HEK293 (cell line): Measurements from ENCODE around the gene PIGL.

ENCODE experiments used
- CTCF ChIA-PET: fragments of 350-600 bp; formaldehyde crosslinking; extraction: SDS; loops from one replicate; lab custom pipeline; 2021; ENCODE audit warnings: antibody characterized with exemption; lab: Yijun Ruan, JAX
- POLR2A ChIA-PET: fragments of 300-600 bp; formaldehyde crosslinking; extraction: SDS; loops from one replicate; lab custom pipeline; 2020; ENCODE audit warnings: antibody characterized with exemption, inconsistent platforms; lab: Yijun Ruan, JAX
- H3K27ac ChIP-seq: fragments of 200-500 bp; sonication (Bioruptor generic); 2 replicates; pipeline ENCODE4 v1.5.1; 2014; ENCODE audit warnings: low read depth, low read length, control low read depth, inconsistent platforms; ENCODE audit errors: extremely low read depth
- H3K36me3 ChIP-seq, 2 experiments: fragments of 200-500 bp in 1 of 2; sonication (Bioruptor generic) in 1 of 2; 1 replicate in 1 of 2; 2 replicates in 1 of 2; pipeline ENCODE4 v1.5.1; 2014 to 2017; ENCODE audit warnings: inconsistent platforms in 2 of 2, low read length in 2 of 2; ENCODE audit not compliant: control insufficient read depth in 2 of 2, insufficient read depth in 1 of 2
- H3K4me1 ChIP-seq: fragments of 200-500 bp; sonication (Bioruptor generic); 2 replicates; pipeline ENCODE4 v1.5.1; 2014; ENCODE audit warnings: mild to moderate bottlenecking, low read length, inconsistent platforms; ENCODE audit not compliant: control insufficient read depth, insufficient read depth
- H3K4me3 ChIP-seq: 2 replicates; pipeline ENCODE4 v1.5.1; 2011; ENCODE audit warnings: low read depth, mild to moderate bottlenecking, control low read depth, low read length, moderate library complexity
- H3K9me3 ChIP-seq: fragments of 200-500 bp; sonication (Bioruptor generic); 2 replicates; pipeline ENCODE4 v1.5.1; 2014; ENCODE audit warnings: low read depth, low read length, inconsistent platforms; ENCODE audit not compliant: control insufficient read depth, insufficient read depth
- AEBP2 ChIP-seq: fragments of 450-650 bp; formaldehyde crosslinking; IDR thresholded peaks from 2 replicates; pipeline ENCODE4 v1.5.1; 2016; ENCODE audit warnings: missing biosample characterization, missing genetic modification characterization, borderline replicate concordance
- EGR2 ChIP-seq: fragments of 450-650 bp; formaldehyde crosslinking; IDR thresholded peaks from 2 replicates; pipeline ENCODE4 v1.5.1; 2016; ENCODE audit warnings: low read depth, missing biosample characterization, missing genetic modification characterization
- IKZF3 ChIP-seq: fragments of 450-650 bp; IDR thresholded peaks from 2 replicates; pipeline ENCODE4 v1.5.0; 2018; ENCODE audit warnings: missing biosample characterization, mild to moderate bottlenecking, missing genetic modification characterization, moderate library complexity
- INSM2 ChIP-seq: fragments of 450-650 bp; formaldehyde crosslinking; IDR thresholded peaks from 2 replicates; pipeline ENCODE4 v1.5.1; 2016; ENCODE audit warnings: missing biosample characterization, missing genetic modification characterization
- KLF17 ChIP-seq: fragments of 450-650 bp; formaldehyde crosslinking; IDR thresholded peaks from 2 replicates; pipeline ENCODE4 v1.5.1; 2016; ENCODE audit warnings: missing biosample characterization, missing genetic modification characterization
- KLF7 ChIP-seq: fragments of 450-650 bp; formaldehyde crosslinking; IDR thresholded peaks from 2 replicates; pipeline ENCODE4 v1.5.1; 2016; ENCODE audit warnings: missing biosample characterization, missing genetic modification characterization, borderline replicate concordance
- PRDM10 ChIP-seq: fragments of 450-650 bp; formaldehyde crosslinking; IDR thresholded peaks from 2 replicates; pipeline ENCODE4 v1.5.1; 2016; ENCODE audit warnings: missing biosample characterization, missing genetic modification characterization
- PRDM6 ChIP-seq: fragments of 450-650 bp; formaldehyde crosslinking; IDR thresholded peaks from 2 replicates; pipeline ENCODE4 v1.5.1; 2017; ENCODE audit warnings: missing biosample characterization, missing genetic modification characterization
- ZBTB17 ChIP-seq: fragments of 450-650 bp; formaldehyde crosslinking; IDR thresholded peaks from 2 replicates; pipeline ENCODE4 v1.5.1; 2016; ENCODE audit warnings: missing biosample characterization, missing genetic modification characterization
- ZBTB6 ChIP-seq: fragments of 450-650 bp; formaldehyde crosslinking; IDR thresholded peaks from 2 replicates; pipeline ENCODE4 v1.5.1; 2017; ENCODE audit warnings: missing biosample characterization, missing genetic modification characterization
- ZNF132 ChIP-seq: fragments of 450-650 bp; formaldehyde crosslinking; IDR thresholded peaks from 2 replicates; pipeline ENCODE4 v1.5.1; 2017; ENCODE audit warnings: missing biosample characterization, missing genetic modification characterization, borderline replicate concordance
- ZNF19 ChIP-seq: fragments of 450-650 bp; formaldehyde crosslinking; IDR thresholded peaks from 2 replicates; pipeline ENCODE4; 2016; ENCODE audit warnings: missing biosample characterization, missing genetic modification characterization, low read depth
- ZNF211 ChIP-seq: fragments of 450-650 bp; formaldehyde crosslinking; IDR thresholded peaks from 2 replicates; pipeline ENCODE4 v1.5.1; 2016; ENCODE audit warnings: low read depth, missing biosample characterization, missing genetic modification characterization
- ZNF416 ChIP-seq: fragments of 450-650 bp; formaldehyde crosslinking; IDR thresholded peaks from 2 replicates; pipeline ENCODE4 v1.5.1; 2016; ENCODE audit warnings: missing biosample characterization, missing genetic modification characterization
- ZNF423 ChIP-seq: fragments of 450-650 bp; formaldehyde crosslinking; IDR thresholded peaks from 2 replicates; pipeline ENCODE4 v1.5.1; 2016; ENCODE audit warnings: missing biosample characterization, missing genetic modification characterization
- ZNF514 ChIP-seq: fragments of 450-650 bp; formaldehyde crosslinking; IDR thresholded peaks from 2 replicates; pipeline ENCODE4 v1.5.1; 2016; ENCODE audit warnings: missing biosample characterization, missing genetic modification characterization
- ZNF560 ChIP-seq: fragments of 450-650 bp; formaldehyde crosslinking; IDR thresholded peaks from 2 replicates; pipeline ENCODE4 v1.5.1; 2017; ENCODE audit warnings: missing biosample characterization, missing genetic modification characterization, borderline replicate concordance
- ZNF561 ChIP-seq: fragments of 450-650 bp; IDR thresholded peaks from 2 replicates; pipeline ENCODE4 v1.5.1; 2018; ENCODE audit warnings: missing biosample characterization, missing genetic modification characterization, borderline replicate concordance
- ZNF596 ChIP-seq: fragments of 450-650 bp; IDR thresholded peaks from 2 replicates; pipeline ENCODE4 v1.5.0; 2018; ENCODE audit warnings: missing biosample characterization, mild to moderate bottlenecking, missing genetic modification characterization, moderate library complexity
- ZNF645 ChIP-seq: fragments of 450-650 bp; formaldehyde crosslinking; IDR thresholded peaks from 2 replicates; pipeline ENCODE4; 2016; ENCODE audit warnings: missing biosample characterization, missing genetic modification characterization
- ZNF660 ChIP-seq: fragments of 450-650 bp; IDR thresholded peaks from 2 replicates; pipeline ENCODE4 v1.5.1; 2018; ENCODE audit warnings: missing biosample characterization, mild to moderate bottlenecking, missing genetic modification characterization
- ZNF768 ChIP-seq: fragments of 450-650 bp; formaldehyde crosslinking; IDR thresholded peaks from 2 replicates; pipeline ENCODE4 v1.5.1; 2018; ENCODE audit warnings: missing biosample characterization, mild to moderate bottlenecking, missing genetic modification characterization
- ZNF791 ChIP-seq: fragments of 450-650 bp; formaldehyde crosslinking; IDR thresholded peaks from 2 replicates; pipeline ENCODE4 v1.5.1; 2016; ENCODE audit warnings: missing biosample characterization, missing genetic modification characterization

Gene PIGL

GRCh38 chr17:16197276-16197675 lies 19.7 kb upstream of the PIGL start:
- Histone ChIP-seq H3K9me3 (no peaks in the 10 kb centered on the region), H3K36me3 (peaks cover 14 to 22% of the 10 kb centered on the region in 2 experiments), H3K4me1 (peaks cover 19% of the 10 kb centered on the region), H3K27ac (no peak overlapping the region), H3K4me3 (no peak overlapping the region)
- TF ChIP-seq ZNF423 (tag by site-specific recombination) (no peak), INSM2 (no peak), ZNF561 (tag by site-specific recombination) (no peak), EGR2 (tag by site-specific recombination) (no peak), ZNF211 (no peak), ZNF660 (tag by site-specific recombination) (no peak), ZNF19 (no peak), ZNF645 (tag by site-specific recombination) (no peak), ZNF596 (tag by site-specific recombination) (no peak), IKZF3 (no peak), ZNF791 (no peak), KLF17 (tag by site-specific recombination) (no peak), PRDM6 (tag by site-specific recombination) (no peak)
- ChIA-PET CTCF (interaction anchor here (0.7 kb wide), 1 partner anchor 1652 kb away, joined by 3 read pairs; no protein-coding TSS in a partner anchor), POLR2A (no interaction called here)

GRCh38 chr17:16199093-16199492 lies 17.9 kb upstream of the PIGL start:
- Histone ChIP-seq H3K4me3 (no peak overlapping the region), H3K36me3 (peaks cover 6 to 10% of the 10 kb centered on the region in 2 experiments), H3K27ac (no peak overlapping the region), H3K9me3 (no peaks in the 10 kb centered on the region), H3K4me1 (peaks cover 19% of the 10 kb centered on the region)
- CTCF ChIA-PET = interaction anchor here (0.6 to 0.9 kb wide), 3 partner anchors 9 to 172 kb away, joined by 3 to 4 read pairs (median 4); no protein-coding TSS in a partner anchor
- POLR2A ChIA-PET = no interaction called here
- TF ChIP-seq KLF7 (tag by site-specific recombination) (no peak), ZNF560 (tag by site-specific recombination) (no peak), ZBTB17 (tag by site-specific recombination) (no peak), ZNF660 (tag by site-specific recombination) (no peak), ZBTB6 (tag by site-specific recombination) (no peak), PRDM10 (tag by site-specific recombination) (no peak), ZNF132 (tag by site-specific recombination) (no peak), AEBP2 (tag by site-specific recombination) (no peak), ZNF416 (no peak), ZNF514 (tag by site-specific recombination) (no peak), ZNF768 (tag by site-specific recombination) (no peak)
